Measurements from ENCODE around the gene MTARC2. TPM values are rescaled to one million over a fixed set of nuclear protein-coding genes. Genes with fewer than 3 reads are reported as not detected.

MTARC2 gene
- total and polyA plus RNA-seq, 2 of the 13 experiments (the other 11 are each of a cell fraction or from before 2014, with no cell fraction given), result 8.5 to 10.1 TPM

DNA sequence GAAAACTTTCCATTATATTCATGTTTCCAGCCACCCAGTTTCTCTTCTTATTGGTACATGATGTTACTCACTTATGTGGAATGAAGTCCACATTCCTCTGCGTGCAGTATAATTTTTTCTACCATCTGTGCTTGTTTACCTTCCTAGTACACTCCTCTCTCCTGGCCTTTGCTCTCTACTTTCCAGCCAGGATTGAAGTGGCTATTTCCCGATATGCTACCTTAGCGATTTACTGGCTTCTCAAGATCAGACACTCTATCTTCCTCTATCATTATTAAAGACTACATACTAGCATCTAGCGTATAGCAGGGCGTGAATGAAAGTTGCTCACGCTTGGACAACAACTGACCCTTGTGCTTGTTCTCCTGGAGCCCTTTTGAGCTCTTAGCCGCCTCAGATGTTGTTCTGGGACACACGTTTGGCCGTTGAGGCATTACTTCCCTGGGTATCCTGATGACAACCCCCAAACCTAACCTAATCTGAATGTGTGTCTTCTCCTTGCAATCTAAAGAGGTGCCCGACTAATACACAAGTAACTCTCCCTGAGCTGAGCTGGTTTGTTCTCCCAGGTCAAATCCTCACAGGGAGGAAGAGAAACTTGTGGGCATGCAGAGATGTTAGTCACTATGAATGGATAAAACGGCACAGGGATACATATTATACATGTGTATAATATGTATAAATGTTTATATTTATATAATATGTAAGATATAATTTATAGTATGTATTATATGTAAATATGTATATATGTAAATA lies 13.4 kb upstream of the MTARC2 start (continued):
- TF ChIP-seq, protein P1, sequence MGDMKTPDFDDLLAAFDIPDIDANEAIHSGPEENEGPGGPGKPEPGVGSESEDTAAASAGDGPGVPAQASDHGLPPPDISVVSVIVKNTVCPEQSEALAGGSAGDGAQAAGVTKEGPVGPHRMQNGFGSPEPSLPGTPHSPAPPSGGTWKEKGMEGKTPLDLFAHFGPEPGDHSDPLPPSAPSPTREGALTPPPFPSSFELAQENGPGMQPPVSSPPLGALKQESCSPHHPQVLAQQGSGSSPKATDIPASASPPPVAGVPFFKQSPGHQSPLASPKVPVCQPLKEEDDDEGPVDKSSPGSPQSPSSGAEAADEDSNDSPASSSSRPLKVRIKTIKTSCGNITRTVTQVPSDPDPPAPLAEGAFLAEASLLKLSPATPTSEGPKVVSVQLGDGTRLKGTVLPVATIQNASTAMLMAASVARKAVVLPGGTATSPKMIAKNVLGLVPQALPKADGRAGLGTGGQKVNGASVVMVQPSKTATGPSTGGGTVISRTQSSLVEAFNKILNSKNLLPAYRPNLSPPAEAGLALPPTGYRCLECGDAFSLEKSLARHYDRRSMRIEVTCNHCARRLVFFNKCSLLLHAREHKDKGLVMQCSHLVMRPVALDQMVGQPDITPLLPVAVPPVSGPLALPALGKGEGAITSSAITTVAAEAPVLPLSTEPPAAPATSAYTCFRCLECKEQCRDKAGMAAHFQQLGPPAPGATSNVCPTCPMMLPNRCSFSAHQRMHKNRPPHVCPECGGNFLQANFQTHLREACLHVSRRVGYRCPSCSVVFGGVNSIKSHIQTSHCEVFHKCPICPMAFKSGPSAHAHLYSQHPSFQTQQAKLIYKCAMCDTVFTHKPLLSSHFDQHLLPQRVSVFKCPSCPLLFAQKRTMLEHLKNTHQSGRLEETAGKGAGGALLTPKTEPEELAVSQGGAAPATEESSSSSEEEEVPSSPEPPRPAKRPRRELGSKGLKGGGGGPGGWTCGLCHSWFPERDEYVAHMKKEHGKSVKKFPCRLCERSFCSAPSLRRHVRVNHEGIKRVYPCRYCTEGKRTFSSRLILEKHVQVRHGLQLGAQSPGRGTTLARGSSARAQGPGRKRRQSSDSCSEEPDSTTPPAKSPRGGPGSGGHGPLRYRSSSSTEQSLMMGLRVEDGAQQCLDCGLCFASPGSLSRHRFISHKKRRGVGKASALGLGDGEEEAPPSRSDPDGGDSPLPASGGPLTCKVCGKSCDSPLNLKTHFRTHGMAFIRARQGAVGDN (CRISPR knock-in tag; IDR thresholded peaks at IDR 0.05), result no peak
- TF ChIP-seq, protein P2, sequence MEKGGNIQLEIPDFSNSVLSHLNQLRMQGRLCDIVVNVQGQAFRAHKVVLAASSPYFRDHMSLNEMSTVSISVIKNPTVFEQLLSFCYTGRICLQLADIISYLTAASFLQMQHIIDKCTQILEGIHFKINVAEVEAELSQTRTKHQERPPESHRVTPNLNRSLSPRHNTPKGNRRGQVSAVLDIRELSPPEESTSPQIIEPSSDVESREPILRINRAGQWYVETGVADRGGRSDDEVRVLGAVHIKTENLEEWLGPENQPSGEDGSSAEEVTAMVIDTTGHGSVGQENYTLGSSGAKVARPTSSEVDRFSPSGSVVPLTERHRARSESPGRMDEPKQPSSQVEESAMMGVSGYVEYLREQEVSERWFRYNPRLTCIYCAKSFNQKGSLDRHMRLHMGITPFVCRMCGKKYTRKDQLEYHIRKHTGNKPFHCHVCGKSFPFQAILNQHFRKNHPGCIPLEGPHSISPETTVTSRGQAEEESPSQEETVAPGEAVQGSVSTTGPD (CRISPR knock-in tag; IDR thresholded peaks at IDR 0.05), result no peak
- TF ChIP-seq SMYD3 (CRISPR knock-in tag; IDR thresholded peaks at IDR 0.05) (no peak), FIP1L1 (IDR thresholded peaks at IDR 0.05; ENCODE audit: borderline replicate concordance, insufficient read depth, low read depth, low read length) (no peak), MBNL3 (CRISPR knock-in tag; conservative IDR thresholded peaks at IDR 0.05) (no peak), ZNF790 (CRISPR knock-in tag; IDR thresholded peaks at IDR 0.05; ENCODE audit: borderline replicate concordance) (no peak), ZNF883 (CRISPR knock-in tag; IDR thresholded peaks at IDR 0.05; ENCODE audit: not compliant biosample characterization) (no peak), PCBP2 (optimal IDR thresholded peaks at IDR 0.05; ENCODE audit: low read depth, low read length, poor library complexity, severe bottlenecking) (no peak), ZNF44 (CRISPR knock-in tag; IDR thresholded peaks at IDR 0.05) (no peak), GZF1 (CRISPR knock-in tag; IDR thresholded peaks at IDR 0.05) (no peak), ZNF616 (CRISPR knock-in tag; IDR thresholded peaks at IDR 0.05; ENCODE audit: low read depth) (no peak), ZBTB20 (CRISPR knock-in tag; IDR thresholded peaks at IDR 0.05; ENCODE audit: borderline replicate concordance, low read depth) (no peak), ZNF17 (CRISPR knock-in tag; IDR thresholded peaks at IDR 0.05) (no peak), JARID2 (CRISPR knock-in tag; IDR thresholded peaks at IDR 0.05; ENCODE audit: insufficient replicate concordance) (no peak), RFX3 (CRISPR knock-in tag; IDR thresholded peaks at IDR 0.05) (no peak), HNRNPLL (IDR thresholded peaks at IDR 0.05; ENCODE audit: low read depth, low read length, poor library complexity, severe bottlenecking) (no peak), HDAC1 (CRISPR knock-in tag; IDR thresholded peaks at IDR 0.05) (peak; percentile 70)
- TF ChIP-seq, protein P3, sequence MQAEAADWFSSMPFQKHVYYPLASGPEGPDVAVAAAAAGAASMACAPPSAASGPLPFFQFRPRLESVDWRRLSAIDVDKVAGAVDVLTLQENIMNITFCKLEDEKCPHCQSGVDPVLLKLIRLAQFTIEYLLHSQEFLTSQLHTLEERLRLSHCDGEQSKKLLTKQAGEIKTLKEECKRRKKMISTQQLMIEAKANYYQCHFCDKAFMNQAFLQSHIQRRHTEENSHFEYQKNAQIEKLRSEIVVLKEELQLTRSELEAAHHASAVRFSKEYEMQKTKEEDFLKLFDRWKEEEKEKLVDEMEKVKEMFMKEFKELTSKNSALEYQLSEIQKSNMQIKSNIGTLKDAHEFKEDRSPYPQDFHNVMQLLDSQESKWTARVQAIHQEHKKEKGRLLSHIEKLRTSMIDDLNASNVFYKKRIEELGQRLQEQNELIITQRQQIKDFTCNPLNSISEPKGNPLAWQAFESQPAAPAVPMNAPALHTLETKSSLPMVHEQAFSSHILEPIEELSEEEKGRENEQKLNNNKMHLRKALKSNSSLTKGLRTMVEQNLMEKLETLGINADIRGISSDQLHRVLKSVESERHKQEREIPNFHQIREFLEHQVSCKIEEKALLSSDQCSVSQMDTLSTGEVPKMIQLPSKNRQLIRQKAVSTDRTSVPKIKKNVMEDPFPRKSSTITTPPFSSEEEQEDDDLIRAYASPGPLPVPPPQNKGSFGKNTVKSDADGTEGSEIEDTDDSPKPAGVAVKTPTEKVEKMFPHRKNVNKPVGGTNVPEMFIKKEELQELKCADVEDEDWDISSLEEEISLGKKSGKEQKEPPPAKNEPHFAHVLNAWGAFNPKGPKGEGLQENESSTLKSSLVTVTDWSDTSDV (CRISPR knock-in tag; IDR thresholded peaks at IDR 0.05), result no peak
- TF ChIP-seq, protein P4, sequence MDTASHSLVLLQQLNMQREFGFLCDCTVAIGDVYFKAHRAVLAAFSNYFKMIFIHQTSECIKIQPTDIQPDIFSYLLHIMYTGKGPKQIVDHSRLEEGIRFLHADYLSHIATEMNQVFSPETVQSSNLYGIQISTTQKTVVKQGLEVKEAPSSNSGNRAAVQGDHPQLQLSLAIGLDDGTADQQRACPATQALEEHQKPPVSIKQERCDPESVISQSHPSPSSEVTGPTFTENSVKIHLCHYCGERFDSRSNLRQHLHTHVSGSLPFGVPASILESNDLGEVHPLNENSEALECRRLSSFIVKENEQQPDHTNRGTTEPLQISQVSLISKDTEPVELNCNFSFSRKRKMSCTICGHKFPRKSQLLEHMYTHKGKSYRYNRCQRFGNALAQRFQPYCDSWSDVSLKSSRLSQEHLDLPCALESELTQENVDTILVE (CRISPR knock-in tag; IDR thresholded peaks at IDR 0.05), result peak; percentile 59; the same call in 1 of the 2 replicates

All from HepG2 (cell line).